ENCODE results near the gene KICS2. TPM values are rescaled to one million over a fixed set of nuclear protein-coding genes. Genes with fewer than 3 reads are reported as not detected.

Gene KICS2
- total RNA-seq, 4 donors from 2014 or later: 5.1 to 17.9 (median 11.0) TPM

DNA sequence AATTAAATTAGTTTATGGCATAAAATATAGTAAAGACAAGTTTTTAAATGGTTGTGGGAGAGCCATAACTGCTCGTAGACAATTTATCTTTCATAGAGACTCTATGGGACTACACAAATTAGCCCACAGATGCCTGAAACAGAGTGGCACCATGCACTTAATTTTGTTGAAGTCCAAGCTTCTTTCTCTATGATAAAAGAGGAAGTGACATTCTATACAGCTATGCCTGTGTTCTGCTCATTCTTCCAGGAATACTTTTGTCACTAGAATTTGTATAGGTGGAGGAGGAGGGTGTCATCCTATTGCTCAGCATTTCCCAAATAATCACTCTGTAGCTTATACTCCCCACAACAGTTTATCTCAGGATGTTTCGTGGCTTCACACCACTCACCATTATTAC lies 43.7 kb upstream of the KICS2 start:
- ATAC-seq (no peak), DNase-seq (no peak)
- Histone ChIP-seq H3K4me3 (no peak overlapping the region), H3K4me1 (no peaks in the 10 kb centered on the region), H3K9me3 (no peaks in the 10 kb centered on the region), H3K27ac (no peak overlapping the region), H3K36me3 (no peaks in the 10 kb centered on the region), H3K27me3 (no peaks in the 10 kb centered on the region)
- in situ Hi-C loops (cut with MboI; ENCODE audit: low sequenced_read_pairs in 4 of 4): loop anchor here in 1 of 4 donors (25.0 kb wide), 1 partner anchor 604 kb away; the partner anchor contains the start of gene DPY19L2
- intact Hi-C loops (cut with DNase I; ENCODE audit: low total_unique reads): no loop called here
- TF ChIP-seq CTCF (IDR thresholded peaks at IDR 0.05 in 4 of 5, conservative IDR thresholded peaks at IDR 0.05 in 1 of 5) (no peak), POLR2A (IDR thresholded peaks at IDR 0.05) (no peak)

DNA sequence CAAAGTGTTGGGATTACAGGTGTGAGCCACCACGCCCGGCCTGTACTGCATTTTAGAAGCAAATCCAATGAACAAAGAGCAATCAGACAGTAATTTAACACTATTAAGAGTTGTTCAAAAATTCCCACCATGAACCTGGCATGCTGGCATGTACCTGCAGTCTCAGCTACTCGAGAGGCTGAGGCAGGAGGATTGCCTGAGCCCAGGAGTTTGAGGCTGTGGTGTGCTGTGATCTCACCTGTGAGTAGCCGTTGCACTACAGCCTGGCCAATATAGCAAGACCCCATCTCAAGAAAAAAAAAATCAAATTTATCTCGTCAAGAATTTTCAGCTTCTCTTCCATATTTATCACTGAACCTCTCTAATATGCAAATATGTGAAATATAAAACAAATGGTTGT lies 39.7 kb upstream of the KICS2 start:
- ATAC-seq: no peak
- no peaks in the 10 kb centered on the region for H3K4me1 ChIP-seq
- in situ Hi-C loops (cut with MboI; ENCODE audit: low sequenced_read_pairs in 4 of 4): loop anchor here in 1 of 4 donors (25.0 kb wide), 1 partner anchor 600 kb away; the partner anchor contains the start of gene DPY19L2

GRCh38 chr12:64258576-64258975 lies 36.5 kb upstream of the KICS2 start:
- Histone ChIP-seq H3K4me3 (no peak overlapping the region), H3K4me1 (peaks cover 0 to 7% of the 10 kb centered on the region in 2 donors), H3K36me3 (no peaks in the 10 kb centered on the region), H3K27ac (no peak overlapping the region), H3K9me3 (no peaks in the 10 kb centered on the region), H3K27me3 (no peaks in the 10 kb centered on the region)
- intact Hi-C loops (cut with DNase I; ENCODE audit: low total_unique reads): no loop called here
- no peak for DNase-seq
- in situ Hi-C loops (cut with MboI; ENCODE audit: low sequenced_read_pairs in 4 of 4): loop anchor here in 2 of 4 donors (5.0 to 25.0 kb wide), 2 partner anchors 421 to 596 kb away; partner anchors contain the start of gene DPY19L2 (in 1 of the 2)
- ATAC-seq: no peak
- TF ChIP-seq POLR2A (IDR thresholded peaks at IDR 0.05): no peak
- TF ChIP-seq CTCF (IDR thresholded peaks at IDR 0.05 in 4 of 5, conservative IDR thresholded peaks at IDR 0.05 in 1 of 5): no peak

More for the DNA sequence above, 39.7 kb upstream of the KICS2 start:
- Histone ChIP-seq H3K9me3 (no peaks in the 10 kb centered on the region), H3K4me3 (no peak overlapping the region), H3K27ac (no peak overlapping the region), H3K27me3 (no peaks in the 10 kb centered on the region), H3K36me3 (no peaks in the 10 kb centered on the region)
- intact Hi-C loops (cut with DNase I; ENCODE audit: low total_unique reads): no loop called here
- TF ChIP-seq CTCF (IDR thresholded peaks at IDR 0.05 in 4 of 5, conservative IDR thresholded peaks at IDR 0.05 in 1 of 5): no peak
- no peak for TF ChIP-seq POLR2A (IDR thresholded peaks at IDR 0.05)
- no peak for DNase-seq

DNA sequence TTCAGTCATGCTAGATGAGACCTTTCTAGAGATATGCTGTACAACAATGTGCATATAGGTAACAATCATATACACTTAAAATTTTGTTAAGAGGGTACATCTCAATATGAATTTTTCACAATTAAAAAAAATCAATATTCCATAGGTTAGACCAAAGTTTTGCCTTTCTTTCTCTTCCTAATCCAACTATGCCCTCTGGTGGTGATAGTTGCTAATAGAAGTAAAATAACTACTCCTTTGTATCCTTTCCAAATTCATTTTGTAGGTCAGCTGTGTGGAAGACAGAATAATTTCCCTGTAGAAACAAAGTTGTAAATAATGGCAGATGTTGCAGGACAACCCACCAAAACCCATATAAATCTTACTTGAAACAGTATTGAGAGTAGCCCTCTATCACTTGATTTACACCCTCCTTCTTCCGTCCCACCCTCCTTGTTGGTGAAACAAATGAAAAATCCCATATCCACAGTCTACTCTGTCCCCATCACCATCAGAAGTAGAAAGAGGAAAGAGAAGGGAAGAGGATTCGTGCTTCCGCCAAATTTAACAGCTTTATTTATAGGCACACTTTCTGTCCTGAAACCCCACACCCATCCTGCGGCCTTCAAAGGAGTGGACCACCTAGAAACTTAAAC lies 34.2 kb upstream of the KICS2 start:
- H3K27ac ChIP-seq: no peak overlapping the region
- in situ Hi-C loops (cut with MboI; ENCODE audit: low sequenced_read_pairs in 4 of 4) (loop anchor here in 2 of 4 donors (5.0 to 25.0 kb wide), 2 partner anchors 419 to 594 kb away; partner anchors contain the start of gene DPY19L2 (in 1 of the 2)), intact Hi-C loops (cut with DNase I; ENCODE audit: low total_unique reads) (loop anchor here (1.0 kb wide), 1 partner anchor 417 kb away; no protein-coding TSS in a partner anchor)
- no peak overlapping the region for H3K4me3 ChIP-seq
- H3K27me3 ChIP-seq: no peaks in the 10 kb centered on the region
- ATAC-seq: peak; percentile 32 to 39
- H3K9me3 ChIP-seq: no peaks in the 10 kb centered on the region
- no peaks in the 10 kb centered on the region for H3K36me3 ChIP-seq
- H3K4me1 ChIP-seq: peaks cover 0 to 18% of the 10 kb centered on the region in 2 donors
- TF ChIP-seq POLR2A (IDR thresholded peaks at IDR 0.05) (no peak), CTCF (IDR thresholded peaks at IDR 0.05 in 4 of 5, conservative IDR thresholded peaks at IDR 0.05 in 1 of 5) (peak; percentile 58 to 77 (median 74))
- DNase-seq: no peak

Data from gastrocnemius medialis (tissue), 4 donors.